Stomach (tissue), 4 donors: ENCODE measurements around the gene CHD3.

ENCODE experiments used
- EP300 ChIP-seq: sonication (generic); formaldehyde crosslinking; IDR thresholded peaks from one replicate; pipeline ENCODE4 v1.6.1; 2017; ENCODE audit warnings: antibody characterized with exemption
- POLR2A ChIP-seq, 4 donors: fragments of 450-650 bp; IDR thresholded peaks; one replicate each; pipeline ENCODE4 v1.6.1; 2016; ENCODE audit warnings: antibody characterized with exemption in 4 of 4, control low read depth in 2 of 4, mild to moderate bottlenecking in 1 of 4, moderate library complexity in 1 of 4
- POLR2AphosphoS5 ChIP-seq, 3 donors: sonication (generic); formaldehyde crosslinking; IDR thresholded peaks; one replicate each; pipeline ENCODE4 v1.6.1; 2016; ENCODE audit warnings: antibody characterized with exemption in 3 of 3
- TF ChIP-seq, protein P1 (sequence below), 7 experiments: fragments of 450-650 bp in 4 of 7; fragments of 200-600 bp in 3 of 7; sonication (generic) in 3 of 7; IDR thresholded peaks; one replicate each; pipeline ENCODE4 v1.5.1; 2016 to 2019; ENCODE audit warnings: antibody characterized with exemption in 7 of 7, control low read depth in 2 of 7, mild to moderate bottlenecking in 1 of 7

DNA sequence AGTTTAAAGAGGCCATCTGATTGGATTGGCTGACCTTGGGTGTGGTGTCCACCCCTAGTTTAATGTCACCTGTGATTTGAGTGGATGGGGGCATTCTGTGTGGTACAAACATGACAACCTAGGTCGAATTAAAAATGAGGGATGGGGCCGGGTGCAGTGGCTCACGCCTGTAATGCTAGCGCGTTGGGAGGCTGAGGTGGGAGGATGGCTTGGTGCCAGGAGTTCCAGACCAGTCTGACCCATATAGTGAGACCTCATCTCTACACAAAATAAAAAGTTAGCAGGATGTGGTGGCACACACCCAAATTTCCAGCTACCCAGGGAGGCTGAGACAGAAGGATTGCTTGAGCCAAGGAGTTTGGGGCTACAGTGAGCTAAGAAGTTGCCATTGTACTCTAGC, 57.9 kb downstream of the CHD3 start:
- TF ChIP-seq POLR2A (IDR thresholded peaks at IDR 0.05) (no peak), POLR2AphosphoS5 (IDR thresholded peaks at IDR 0.05) (no peak), EP300 (no peak)
- TF ChIP-seq, protein P1, sequence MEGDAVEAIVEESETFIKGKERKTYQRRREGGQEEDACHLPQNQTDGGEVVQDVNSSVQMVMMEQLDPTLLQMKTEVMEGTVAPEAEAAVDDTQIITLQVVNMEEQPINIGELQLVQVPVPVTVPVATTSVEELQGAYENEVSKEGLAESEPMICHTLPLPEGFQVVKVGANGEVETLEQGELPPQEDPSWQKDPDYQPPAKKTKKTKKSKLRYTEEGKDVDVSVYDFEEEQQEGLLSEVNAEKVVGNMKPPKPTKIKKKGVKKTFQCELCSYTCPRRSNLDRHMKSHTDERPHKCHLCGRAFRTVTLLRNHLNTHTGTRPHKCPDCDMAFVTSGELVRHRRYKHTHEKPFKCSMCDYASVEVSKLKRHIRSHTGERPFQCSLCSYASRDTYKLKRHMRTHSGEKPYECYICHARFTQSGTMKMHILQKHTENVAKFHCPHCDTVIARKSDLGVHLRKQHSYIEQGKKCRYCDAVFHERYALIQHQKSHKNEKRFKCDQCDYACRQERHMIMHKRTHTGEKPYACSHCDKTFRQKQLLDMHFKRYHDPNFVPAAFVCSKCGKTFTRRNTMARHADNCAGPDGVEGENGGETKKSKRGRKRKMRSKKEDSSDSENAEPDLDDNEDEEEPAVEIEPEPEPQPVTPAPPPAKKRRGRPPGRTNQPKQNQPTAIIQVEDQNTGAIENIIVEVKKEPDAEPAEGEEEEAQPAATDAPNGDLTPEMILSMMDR (IDR thresholded peaks at IDR 0.05), result no peak
